EL (cell line): ENCODE results near the gene ZBTB44.

Source experiments
- DNase-seq: peaks from one replicate; pipeline ENCODE4 v3.0.0-alpha.2; 2016

The ZBTB44 gene

GRCh38 chr11:130213143-130213978 lies 101.4 kb downstream of the ZBTB44 start:
- DNase-seq = peak; percentile 35

- no peak for DNase-seq
Measured at GRCh38 chr11:130212431-130212961, 102.2 kb downstream of the ZBTB44 start.

GRCh38 chr11:130211781-130212401 lies 102.8 kb downstream of the ZBTB44 start:
- DNase-seq = no peak

GRCh38 chr11:130211144-130211543 lies 103.6 kb downstream of the ZBTB44 start:
- DNase-seq = no peak

GRCh38 chr11:130209954-130210854 lies 104.5 kb downstream of the ZBTB44 start:
- no peak for DNase-seq

GRCh38 chr11:130209128-130209932 lies 105.4 kb downstream of the ZBTB44 start:
- DNase-seq = no peak

GRCh38 chr11:130208241-130209127 lies 106.2 kb downstream of the ZBTB44 start:
- DNase-seq = no peak

- no peak for DNase-seq
Measured at GRCh38 chr11:130206141-130206540, 108.6 kb downstream of the ZBTB44 start.

- no peak for DNase-seq
Measured at GRCh38 chr11:130204703-130205095, 110.0 kb downstream of the ZBTB44 start.

- DNase-seq = no peak
Measured at GRCh38 chr11:130203766-130204702, 110.7 kb downstream of the ZBTB44 start.

- no peak for DNase-seq
Measured at GRCh38 chr11:130202818-130203689, 111.7 kb downstream of the ZBTB44 start.

GRCh38 chr11:130202009-130202817 lies 112.5 kb downstream of the ZBTB44 start:
- no peak for DNase-seq

- no peak for DNase-seq
Measured at GRCh38 chr11:130201026-130201425, 113.7 kb downstream of the ZBTB44 start.

GRCh38 chr11:130199792-130200191 lies 114.9 kb downstream of the ZBTB44 start:
- DNase-seq = no peak

- no peak for DNase-seq
Measured at GRCh38 chr11:130198964-130199363, 115.8 kb downstream of the ZBTB44 start.

- DNase-seq = no peak
Measured at GRCh38 chr11:130198292-130198691, 116.4 kb downstream of the ZBTB44 start.

- no peak for DNase-seq
Measured at GRCh38 chr11:130197386-130198035, 117.2 kb downstream of the ZBTB44 start.
